GM18868 (cell line): ENCODE results near the gene PGA3.
"Not testable (repeated sequence)": the region's sequence is repeated elsewhere in the genome, so short reads cannot be mapped to it uniquely, and the experiment has no call there.

Source experiments
- ATAC-seq: cut with Tn5 transposase; IDR thresholded peaks from one replicate; pipeline ENCODE4 v1.9.1; 2021; ENCODE audit warnings: mild to moderate bottlenecking, moderate library complexity; ENCODE audit not compliant: unreplicated experiment

The PGA3 gene

GRCh38 chr11:61204502-61205059 is 1.3 kb downstream of the PGA3 start:
- not testable (repeated sequence) for ATAC-seq

GRCh38 chr11:61207636-61208310 is 4.5 kb downstream of the PGA3 start:
- ATAC-seq: not testable (repeated sequence)

- not testable (repeated sequence) for ATAC-seq
Measured at GRCh38 chr11:61210629-61211028, 7.3 kb downstream of the PGA3 start.

- ATAC-seq: not testable (repeated sequence)
Measured at GRCh38 chr11:61211327-61211952, 8.1 kb downstream of the PGA3 start.

GRCh38 chr11:61212202-61212601 is 8.9 kb downstream of the PGA3 start:
- not testable (repeated sequence) for ATAC-seq

- not testable (repeated sequence) for ATAC-seq
Measured at GRCh38 chr11:61213711-61214324, 10.5 kb downstream of the PGA3 start.

DNA sequence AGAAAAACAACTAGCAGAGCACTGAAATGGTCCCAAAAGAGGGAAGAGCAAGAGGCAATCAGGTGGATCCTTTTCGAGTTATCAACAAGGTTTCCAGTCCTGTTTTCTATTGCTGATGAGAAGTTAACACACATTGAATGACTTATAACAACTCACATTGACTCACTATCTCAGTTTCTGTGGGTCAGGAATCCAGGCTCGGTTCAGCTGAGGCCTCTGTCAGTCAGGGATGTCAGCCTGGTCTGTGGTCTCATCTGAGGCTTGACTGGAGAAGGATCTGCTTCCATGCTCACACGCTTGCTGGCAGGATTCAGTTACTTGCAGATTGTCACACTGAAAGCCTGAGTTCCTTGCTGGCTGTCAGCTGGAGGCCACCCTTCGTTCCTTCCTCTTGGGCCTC is 15.0 kb downstream of the PGA3 start:
- ATAC-seq: not testable (repeated sequence)

DNA sequence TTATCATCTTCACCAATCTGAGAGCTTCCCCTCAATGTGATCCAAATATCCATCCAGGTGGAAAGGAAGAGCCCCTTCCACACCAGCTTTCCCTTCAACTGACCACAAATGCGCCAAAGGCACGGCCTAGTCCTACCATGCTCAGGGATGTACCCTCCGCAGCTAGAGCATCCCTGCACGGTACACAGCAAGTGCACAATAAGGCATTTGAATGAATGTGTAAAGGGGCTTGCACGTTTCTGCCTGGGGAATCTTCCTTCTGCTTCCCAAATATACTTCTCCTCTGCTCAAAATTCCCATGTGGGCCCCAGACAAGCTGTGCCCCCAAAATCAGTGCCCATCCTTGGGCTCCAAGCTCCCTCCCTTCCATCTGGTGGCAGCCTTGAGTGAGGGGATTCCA is 15.7 kb downstream of the PGA3 start:
- not testable (repeated sequence) for ATAC-seq

DNA sequence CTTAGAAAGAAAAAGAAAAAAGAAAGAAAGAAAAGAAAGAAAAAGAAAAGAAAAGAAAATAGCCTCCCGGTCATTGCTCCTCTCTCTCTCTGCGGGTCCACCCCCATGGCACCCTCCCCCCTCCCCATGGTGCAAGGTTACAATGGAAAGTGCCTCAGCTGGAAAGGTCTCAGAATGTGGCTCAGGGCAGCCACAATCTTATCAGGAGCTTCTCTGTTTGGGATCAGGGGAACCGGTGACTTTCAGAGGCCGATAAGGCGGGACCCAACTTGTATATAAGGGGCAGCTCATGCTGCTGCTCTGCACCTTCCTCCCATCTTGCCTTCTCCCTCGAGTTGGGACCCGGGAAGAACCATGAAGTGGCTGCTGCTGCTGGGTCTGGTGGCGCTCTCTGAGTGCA is 18.7 kb downstream of the PGA3 start, which contains the start of gene PGA4:
PGA4 (plus strand) TSS at position 301 of the 400 bp plus-strand sequence; CDS start at position 355, 54 bp downstream.
- ATAC-seq: not testable (repeated sequence)

DNA sequence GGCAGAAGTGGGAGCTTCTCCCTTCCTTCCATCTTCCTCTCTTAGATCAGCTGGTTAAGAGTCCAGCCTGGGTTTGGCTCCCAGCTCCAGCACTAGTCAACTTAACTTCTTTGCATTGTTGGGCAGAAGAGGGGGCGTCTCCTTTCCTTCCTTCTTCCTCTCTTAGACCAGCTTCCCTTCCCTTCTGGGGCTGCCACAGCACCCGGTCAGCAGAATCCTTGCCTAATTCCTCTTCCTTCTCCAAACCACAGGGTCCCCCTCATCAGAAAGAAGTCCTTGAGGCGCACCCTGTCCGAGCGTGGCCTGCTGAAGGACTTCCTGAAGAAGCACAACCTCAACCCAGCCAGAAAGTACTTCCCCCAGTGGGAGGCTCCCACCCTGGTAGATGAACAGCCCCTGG is 19.4 kb downstream of the PGA3 start:
- ATAC-seq: not testable (repeated sequence)

DNA sequence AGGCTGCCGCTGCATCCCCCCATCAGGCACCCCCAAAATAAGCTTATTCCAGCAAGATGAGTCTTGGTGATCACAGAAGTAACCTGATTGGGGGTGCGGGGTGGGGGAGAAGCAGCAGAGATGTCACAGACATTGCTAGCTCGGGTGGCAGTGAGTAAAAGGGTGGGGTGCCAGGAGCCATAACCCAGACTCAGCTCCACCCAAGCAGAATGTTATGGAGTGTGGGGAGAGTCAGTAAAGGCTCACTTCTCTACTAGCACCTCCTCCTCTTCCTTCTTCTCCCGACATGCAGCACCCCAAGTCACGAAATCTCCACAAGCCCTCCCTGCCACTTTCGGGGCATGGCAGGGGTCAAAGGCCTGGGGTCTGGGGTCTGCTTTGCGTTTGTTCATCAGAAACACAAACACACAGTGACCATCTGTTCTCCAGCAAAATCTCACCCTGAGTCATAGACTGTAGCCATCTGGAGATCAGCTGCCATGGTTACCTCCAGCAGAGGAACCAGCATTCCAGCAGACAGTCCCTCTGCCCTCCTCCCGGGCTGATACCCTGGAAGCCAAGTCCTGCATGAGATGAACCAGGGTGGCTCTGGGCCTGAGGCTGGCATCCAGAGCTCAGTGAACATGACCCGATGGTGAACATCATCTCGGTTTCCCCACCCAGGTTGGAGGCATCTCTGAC is 23.3 kb downstream of the PGA3 start:
- not testable (repeated sequence) for ATAC-seq

- ATAC-seq: not testable (repeated sequence)
Measured at GRCh38 chr11:61229458-61229857, 26.1 kb downstream of the PGA3 start.

- not testable (repeated sequence) for ATAC-seq
Measured at GRCh38 chr11:61231033-61231432, 27.7 kb downstream of the PGA3 start.

DNA sequence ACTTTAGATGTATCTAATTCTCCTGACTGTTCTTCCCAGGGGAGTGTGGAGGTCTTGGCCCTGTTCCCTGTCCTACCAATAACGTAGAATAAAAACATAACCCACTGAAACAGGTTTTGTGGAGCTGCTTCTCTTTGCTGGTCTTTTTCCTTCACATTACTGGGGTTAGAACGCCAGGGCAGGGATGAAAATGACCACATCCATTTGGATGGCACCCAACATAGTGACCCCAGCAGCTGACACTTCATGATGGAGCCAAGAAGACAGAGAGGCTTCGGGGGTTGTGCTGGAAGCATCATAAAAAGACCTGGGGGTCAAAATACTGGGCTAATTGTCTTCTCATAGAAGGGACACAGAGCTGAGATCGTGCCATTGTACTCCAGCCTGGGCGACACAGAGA is 28.3 kb downstream of the PGA3 start:
- not testable (repeated sequence) for ATAC-seq

DNA sequence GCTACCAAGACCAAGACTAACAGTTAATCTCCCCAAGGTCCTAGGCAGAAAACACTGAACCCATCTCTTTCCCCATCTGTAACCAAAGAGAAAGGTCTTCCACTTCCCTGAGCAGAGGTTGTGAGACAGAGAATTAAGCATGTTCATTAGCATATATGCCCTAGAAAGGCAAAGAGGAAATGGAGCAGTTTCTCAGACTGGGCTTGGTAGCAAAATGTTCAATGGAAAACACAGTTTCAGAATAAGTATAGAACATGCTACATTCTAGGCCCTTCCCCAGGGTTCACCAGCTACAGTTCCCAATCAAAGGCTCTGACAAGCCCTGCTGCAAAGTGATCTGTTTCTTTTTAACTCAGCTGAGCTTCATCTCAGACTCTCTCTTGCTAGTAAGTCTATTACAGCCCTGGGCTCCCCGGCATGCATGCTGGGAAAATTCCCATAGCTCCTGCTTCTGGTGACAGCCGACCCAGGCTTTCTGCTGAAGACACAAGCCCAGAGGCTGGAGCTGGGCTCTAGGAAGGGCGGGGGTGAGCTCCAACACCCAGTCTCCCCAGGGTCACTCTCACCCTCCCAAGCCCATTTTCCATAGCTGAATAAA is 29.3 kb downstream of the PGA3 start:
- not testable (repeated sequence) for ATAC-seq

GRCh38 chr11:61237130-61237529 is 33.8 kb downstream of the PGA3 start:
- not testable (repeated sequence) for ATAC-seq

- not testable (repeated sequence) for ATAC-seq
Measured at GRCh38 chr11:61240288-61240687, 37.0 kb downstream of the PGA3 start.

DNA sequence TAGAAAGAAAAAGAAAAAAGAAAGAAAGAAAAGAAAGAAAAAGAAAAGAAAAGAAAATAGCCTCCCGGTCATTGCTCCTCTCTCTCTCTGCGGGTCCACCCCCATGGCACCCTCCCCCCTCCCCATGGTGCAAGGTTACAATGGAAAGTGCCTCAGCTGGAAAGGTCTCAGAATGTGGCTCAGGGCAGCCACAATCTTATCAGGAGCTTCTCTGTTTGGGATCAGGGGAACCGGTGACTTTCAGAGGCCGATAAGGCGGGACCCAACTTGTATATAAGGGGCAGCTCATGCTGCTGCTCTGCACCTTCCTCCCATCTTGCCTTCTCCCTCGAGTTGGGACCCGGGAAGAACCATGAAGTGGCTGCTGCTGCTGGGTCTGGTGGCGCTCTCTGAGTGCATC is 37.6 kb downstream of the PGA3 start, which contains the start of gene PGA5:
PGA5 (plus strand) TSS at position 301 of the 400 bp plus-strand sequence; CDS start at position 353, 52 bp downstream.
- not testable (repeated sequence) for ATAC-seq

GRCh38 chr11:61241526-61241925 is 38.2 kb downstream of the PGA3 start:
- not testable (repeated sequence) for ATAC-seq

DNA sequence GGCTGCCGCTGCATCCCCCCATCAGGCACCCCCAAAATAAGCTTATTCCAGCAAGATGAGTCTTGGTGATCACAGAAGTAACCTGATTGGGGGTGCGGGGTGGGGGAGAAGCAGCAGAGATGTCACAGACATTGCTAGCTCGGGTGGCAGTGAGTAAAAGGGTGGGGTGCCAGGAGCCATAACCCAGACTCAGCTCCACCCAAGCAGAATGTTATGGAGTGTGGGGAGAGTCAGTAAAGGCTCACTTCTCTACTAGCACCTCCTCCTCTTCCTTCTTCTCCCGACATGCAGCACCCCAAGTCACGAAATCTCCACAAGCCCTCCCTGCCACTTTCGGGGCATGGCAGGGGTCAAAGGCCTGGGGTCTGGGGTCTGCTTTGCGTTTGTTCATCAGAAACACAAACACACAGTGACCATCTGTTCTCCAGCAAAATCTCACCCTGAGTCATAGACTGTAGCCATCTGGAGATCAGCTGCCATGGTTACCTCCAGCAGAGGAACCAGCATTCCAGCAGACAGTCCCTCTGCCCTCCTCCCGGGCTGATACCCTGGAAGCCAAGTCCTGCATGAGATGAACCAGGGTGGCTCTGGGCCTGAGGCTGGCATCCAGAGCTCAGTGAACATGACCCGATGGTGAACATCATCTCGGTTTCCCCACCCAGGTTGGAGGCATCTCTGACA is 42.1 kb downstream of the PGA3 start:
- ATAC-seq: not testable (repeated sequence)
